Smooth muscle cell (in vitro differentiated cells): Measurements from ENCODE around the gene CDH1. TPM values are rescaled to one million over a fixed set of nuclear protein-coding genes. Genes with fewer than 3 reads are reported as not detected.

Experiments
- DNase-seq: peaks from one replicate; lab custom pipeline; 2025; ENCODE audit not compliant: unreplicated experiment; lab: John Stamatoyannopoulos, UW
- H2AFZ ChIP-seq: fragments of 200-600 bp; sonication (generic); 2 replicates; pipeline ENCODE4 v1.6.0; 2016; ENCODE audit warnings: antibody characterized with exemption, low read depth, mild to moderate bottlenecking
- H3F3A ChIP-seq: fragments of 200-600 bp; sonication (generic); 2 replicates; pipeline ENCODE4 v1.6.0; 2017; ENCODE audit warnings: antibody characterized with exemption, low read depth
- H3K27ac ChIP-seq: fragments of 200-600 bp; sonication (generic); 2 replicates; pipeline ENCODE4 v1.5.1; 2016; ENCODE audit warnings: low read depth, mild to moderate bottlenecking
- H3K27me3 ChIP-seq: fragments of 200-600 bp; sonication (generic); 2 replicates; pipeline ENCODE4 v1.6.1; 2016; ENCODE audit warnings: low read depth, mild to moderate bottlenecking
- H3K36me3 ChIP-seq: fragments of 200-600 bp; sonication (generic); 2 replicates; pipeline ENCODE4 v1.5.1; 2016; ENCODE audit warnings: low read depth
- H3K4me1 ChIP-seq: fragments of 200-600 bp; sonication (generic); 2 replicates; pipeline ENCODE4 v1.5.1; 2016; ENCODE audit warnings: low read depth
- H3K4me2 ChIP-seq: fragments of 200-600 bp; sonication (generic); 2 replicates; pipeline ENCODE4 v1.6.0; 2016; ENCODE audit warnings: mild to moderate bottlenecking
- H3K4me3 ChIP-seq: fragments of 200-600 bp; sonication (generic); 2 replicates; pipeline ENCODE4 v1.5.1; 2016; ENCODE audit warnings: mild to moderate bottlenecking
- H3K79me2 ChIP-seq: fragments of 200-600 bp; sonication (generic); 2 replicates; pipeline ENCODE4 v1.6.0; 2016; ENCODE audit warnings: low read depth, mild to moderate bottlenecking
- H3K9ac ChIP-seq: fragments of 200-600 bp; sonication (generic); 2 replicates; pipeline ENCODE4 v1.6.0; 2016; ENCODE audit warnings: low read depth
- H3K9me3 ChIP-seq: fragments of 200-600 bp; sonication (generic); replicated peaks from 2 replicates; pipeline ENCODE4 v1.5.1; 2016; ENCODE audit warnings: low read depth
- H4K20me1 ChIP-seq: fragments of 200-600 bp; sonication (generic); 2 replicates; pipeline ENCODE4 v1.6.0; 2016; ENCODE audit warnings: low read depth
- WGBS: methylation state at CpG from one replicate; pipeline ENCODE4 v1.1.7; 2016; ENCODE audit warnings: low lambda C conversion rate; 5-methylcytosine and 5-hydroxymethylcytosine counted together
- polyA plus RNA-seq: library from polyadenylated mRNA; unstranded; fragments of >200 nt; fragmentation: Nextera tagmentation; extraction: Ambion mirVana; gene quantifications from 2 replicates; pipeline ENCODE4 v1.2.1, GENCODE V29; 2016
- total RNA-seq: library from RNA; depleted of rRNA; stranded (reverse); fragments of >200 nt; gene quantifications from 2 replicates; pipeline ENCODE4 v1.2.3, GENCODE V29; 2014
- TF ChIP-seq, protein P1 (sequence below): fragments of 200-600 bp; sonication (generic); IDR thresholded peaks from 2 replicates; pipeline ENCODE4 v1.5.1; 2017; ENCODE audit warnings: borderline replicate concordance, mild to moderate bottlenecking, antibody characterized with exemption; ENCODE audit not compliant: insufficient read depth, poor library complexity, severe bottlenecking

The CDH1 gene
- total and polyA plus RNA-seq, 2 experiments from 2014 or later, result 4.7 to 45.8 TPM

DNA sequence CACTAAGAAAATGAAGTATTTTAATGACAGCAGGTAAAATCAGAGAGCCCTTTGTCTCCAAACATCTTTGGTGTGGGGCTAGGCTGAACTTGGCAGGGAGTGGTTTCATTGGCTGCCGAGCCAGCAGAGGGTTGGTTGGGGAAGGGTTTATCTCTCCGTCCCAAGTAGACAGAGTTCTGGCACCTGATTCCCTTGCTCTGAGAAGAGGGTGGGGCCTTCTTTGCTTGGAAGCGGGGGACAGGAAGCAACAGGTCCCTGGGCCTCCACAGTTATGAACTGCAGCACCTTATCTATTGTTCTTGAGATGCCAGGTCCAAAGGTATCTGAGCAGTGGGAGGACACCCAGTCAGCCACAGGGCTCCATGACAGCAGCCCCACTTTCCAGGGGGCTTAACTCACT, 12.3 kb upstream of the CDH1 start:
- H3K4me2 ChIP-seq, result no peak overlapping the region
- TF ChIP-seq, protein P1, sequence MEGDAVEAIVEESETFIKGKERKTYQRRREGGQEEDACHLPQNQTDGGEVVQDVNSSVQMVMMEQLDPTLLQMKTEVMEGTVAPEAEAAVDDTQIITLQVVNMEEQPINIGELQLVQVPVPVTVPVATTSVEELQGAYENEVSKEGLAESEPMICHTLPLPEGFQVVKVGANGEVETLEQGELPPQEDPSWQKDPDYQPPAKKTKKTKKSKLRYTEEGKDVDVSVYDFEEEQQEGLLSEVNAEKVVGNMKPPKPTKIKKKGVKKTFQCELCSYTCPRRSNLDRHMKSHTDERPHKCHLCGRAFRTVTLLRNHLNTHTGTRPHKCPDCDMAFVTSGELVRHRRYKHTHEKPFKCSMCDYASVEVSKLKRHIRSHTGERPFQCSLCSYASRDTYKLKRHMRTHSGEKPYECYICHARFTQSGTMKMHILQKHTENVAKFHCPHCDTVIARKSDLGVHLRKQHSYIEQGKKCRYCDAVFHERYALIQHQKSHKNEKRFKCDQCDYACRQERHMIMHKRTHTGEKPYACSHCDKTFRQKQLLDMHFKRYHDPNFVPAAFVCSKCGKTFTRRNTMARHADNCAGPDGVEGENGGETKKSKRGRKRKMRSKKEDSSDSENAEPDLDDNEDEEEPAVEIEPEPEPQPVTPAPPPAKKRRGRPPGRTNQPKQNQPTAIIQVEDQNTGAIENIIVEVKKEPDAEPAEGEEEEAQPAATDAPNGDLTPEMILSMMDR, result no peak
- 77% methylated on average over 3 of the region's 3 CpGs for WGBS

DNA sequence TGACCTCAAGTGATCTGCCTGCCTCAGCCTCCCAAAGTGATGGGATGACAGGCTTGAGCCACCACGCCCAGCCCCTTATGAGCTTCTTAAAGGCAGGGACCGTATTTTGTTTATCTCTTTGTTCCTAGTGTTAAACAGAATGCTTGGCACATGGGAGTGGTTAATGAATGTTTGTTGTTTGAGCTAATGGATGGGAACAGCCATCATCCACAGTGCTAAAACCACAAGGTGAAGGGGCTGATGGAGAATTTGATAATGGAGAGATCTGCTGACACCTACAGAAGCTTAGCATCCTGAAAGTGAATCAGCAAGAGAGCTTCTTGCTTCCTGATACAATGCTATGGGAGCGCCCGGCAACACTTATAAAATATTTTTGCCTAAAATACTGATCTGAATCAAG, 8.6 kb upstream of the CDH1 start:
- Histone ChIP-seq H3K4me2 (no peak overlapping the region), H3K79me2 (no peaks in the 10 kb centered on the region), H3K27me3 (peaks cover 7% of the 10 kb centered on the region)

More for the DNA sequence above, 12.3 kb upstream of the CDH1 start:
- H4K20me1 ChIP-seq, result no peaks in the 10 kb centered on the region
- no peaks in the 10 kb centered on the region for H3K36me3 ChIP-seq
- no peak overlapping the region for H3K27ac ChIP-seq
- H3K4me1 ChIP-seq, result no peaks in the 10 kb centered on the region
- H2AFZ ChIP-seq, result no peak overlapping the region
- H3K9ac ChIP-seq, result no peak overlapping the region
- H3K79me2 ChIP-seq, result no peaks in the 10 kb centered on the region
- no peaks in the 10 kb centered on the region for H3K9me3 ChIP-seq
- DNase-seq, result no peak
- no peaks in the 10 kb centered on the region for H3F3A ChIP-seq
- H3K4me3 ChIP-seq, result no peak overlapping the region
- H3K27me3 ChIP-seq, result no peaks in the 10 kb centered on the region

DNA sequence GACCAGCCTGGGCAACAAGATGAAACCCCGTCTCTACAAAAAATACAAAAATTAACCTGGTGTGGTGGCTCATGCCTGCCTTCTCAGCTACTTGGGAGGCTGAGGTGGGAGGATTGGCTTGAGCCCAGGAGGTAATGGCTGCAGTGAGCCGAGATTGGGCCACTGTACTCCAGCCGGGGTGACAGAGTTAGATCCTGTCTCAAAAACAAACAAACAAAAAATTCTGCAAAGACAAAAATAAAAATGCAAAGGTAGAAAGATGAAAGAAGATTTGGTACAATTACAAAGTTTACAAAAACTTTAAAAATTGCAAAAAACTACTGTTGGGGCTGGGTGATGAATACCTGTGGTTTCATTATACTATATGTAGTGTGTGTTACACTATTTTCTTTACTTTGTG, 5.5 kb upstream of the CDH1 start:
- no peaks in the 10 kb centered on the region for H4K20me1 ChIP-seq
- H3K27ac ChIP-seq, result no peak overlapping the region
- no peak overlapping the region for H3K4me2 ChIP-seq
- H2AFZ ChIP-seq, result no peak overlapping the region
- WGBS, result 43% methylated on average over 3 of the region's 3 CpGs
- no peaks in the 10 kb centered on the region for H3K79me2 ChIP-seq
- DNase-seq, result no peak
- peaks cover 26% of the 10 kb centered on the region for H3K27me3 ChIP-seq
- H3K9me3 ChIP-seq, result no peaks in the 10 kb centered on the region
- H3F3A ChIP-seq, result no peaks in the 10 kb centered on the region
- H3K4me3 ChIP-seq, result no peak overlapping the region
- TF ChIP-seq, protein P1, result no peak
- H3K4me1 ChIP-seq, result peaks cover 7% of the 10 kb centered on the region
- H3K9ac ChIP-seq, result no peak overlapping the region
- no peaks in the 10 kb centered on the region for H3K36me3 ChIP-seq

More for the DNA sequence above, 8.6 kb upstream of the CDH1 start:
- H3K9ac ChIP-seq, result no peak overlapping the region
- no peaks in the 10 kb centered on the region for H3F3A ChIP-seq
- no peak for DNase-seq
- H4K20me1 ChIP-seq, result no peaks in the 10 kb centered on the region
- no peak overlapping the region for H3K4me3 ChIP-seq
- peaks cover 7% of the 10 kb centered on the region for H3K4me1 ChIP-seq
- TF ChIP-seq, protein P1, result no peak
- 67% methylated on average over 4 of the region's 4 CpGs for WGBS
- no peaks in the 10 kb centered on the region for H3K36me3 ChIP-seq
- no peaks in the 10 kb centered on the region for H3K9me3 ChIP-seq
- no peak overlapping the region for H2AFZ ChIP-seq
- no peak overlapping the region for H3K27ac ChIP-seq

DNA sequence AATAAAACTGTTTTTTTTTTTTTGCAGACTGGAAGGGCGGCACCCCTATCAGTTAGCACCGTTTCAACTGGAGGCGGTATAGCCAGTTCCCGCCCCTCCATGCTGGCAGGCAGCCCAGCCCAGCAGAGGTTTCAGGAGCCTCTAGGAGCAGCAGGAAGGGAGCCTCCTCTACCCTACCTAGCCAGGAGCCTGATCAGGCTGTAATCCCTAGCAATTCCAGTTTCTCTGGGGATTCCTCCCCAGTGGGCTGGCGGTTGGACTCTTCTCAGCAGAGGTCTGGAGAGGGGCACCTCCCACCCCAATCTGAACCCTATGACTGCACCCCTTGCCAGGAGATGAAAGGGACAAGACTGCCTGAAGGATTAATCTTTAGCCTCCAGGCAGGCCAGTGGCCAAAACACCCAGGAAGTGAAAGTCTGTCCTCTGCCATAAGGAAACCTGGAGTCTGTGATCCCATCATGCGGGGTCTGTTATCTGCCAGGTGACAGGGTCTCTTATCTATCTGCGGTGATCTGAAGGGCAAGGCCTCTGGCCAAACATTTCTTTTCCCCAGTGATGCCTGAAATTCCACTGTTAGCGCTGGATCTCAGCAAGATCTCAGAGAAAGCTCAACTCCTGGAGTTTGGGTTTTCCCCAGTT, 4.9 kb upstream of the CDH1 start:
- Histone ChIP-seq H2AFZ (no peak overlapping the region), H4K20me1 (no peaks in the 10 kb centered on the region), H3K4me2 (no peak overlapping the region), H3K9ac (no peak overlapping the region), H3K27me3 (peaks cover 32% of the 10 kb centered on the region), H3K79me2 (no peaks in the 10 kb centered on the region), H3K36me3 (no peaks in the 10 kb centered on the region), H3F3A (no peaks in the 10 kb centered on the region), H3K27ac (peak overlapping the region; percentile 32), H3K4me1 (peaks cover 7% of the 10 kb centered on the region), H3K4me3 (no peak overlapping the region), H3K9me3 (no peaks in the 10 kb centered on the region)
- WGBS, result 18% methylated on average over 8 of the region's 8 CpGs
- TF ChIP-seq, protein P1, result no peak
- no peak for DNase-seq
